Fibroblast of the aortic adventitia (primary cell): Measurements from ENCODE around the gene NSUN2. TPM values are rescaled to one million over a fixed set of nuclear protein-coding genes. Genes with fewer than 3 reads are reported as not detected.

Source experiments
- DNase-seq: peaks from one replicate; pipeline ENCODE4 v3.0.0-alpha.2; 2010; ENCODE audit warnings: low read depth
- H3K4me3 ChIP-seq: 2 replicates; pipeline ENCODE4 v1.5.1; 2011; ENCODE audit warnings: low read depth, mild to moderate bottlenecking, control low read depth, low read length, moderate library complexity
- total RNA-seq: library from RNA; depleted of rRNA; stranded (reverse); fragments of >200 nt; gene quantifications from 2 replicates; pipeline ENCODE4 v1.2.3, GENCODE V29; 2012; ENCODE audit warnings: low replicate concordance
- TF ChIP-seq, protein P1 (sequence below): IDR thresholded peaks from 2 replicates; pipeline ENCODE4 v1.5.1; 2011; ENCODE audit warnings: mild to moderate bottlenecking, low read length, control low read depth, inconsistent platforms; ENCODE audit not compliant: insufficient read depth

NSUN2 gene
- total RNA-seq, 1 donor: 29.0 TPM

DNA sequence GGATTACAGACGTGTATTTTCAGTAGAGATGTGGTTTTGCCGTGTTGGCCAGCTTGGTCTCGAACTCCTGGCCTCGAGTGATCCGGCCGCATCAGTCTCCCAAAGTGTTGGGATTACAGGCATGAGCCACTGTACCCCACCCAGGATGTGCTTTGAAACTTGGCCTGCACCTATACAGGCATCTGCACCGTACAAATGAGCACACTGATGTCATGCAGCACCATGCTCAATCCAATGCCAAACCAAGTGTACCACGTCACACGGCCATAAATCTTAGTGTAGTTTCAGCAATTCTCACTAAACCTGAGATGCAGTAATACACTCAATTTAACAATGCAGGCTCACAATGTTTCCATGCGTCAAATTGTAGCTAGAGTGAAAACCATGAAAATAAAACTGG, 6.3 kb downstream of the NSUN2 start:
- TF ChIP-seq, protein P1, sequence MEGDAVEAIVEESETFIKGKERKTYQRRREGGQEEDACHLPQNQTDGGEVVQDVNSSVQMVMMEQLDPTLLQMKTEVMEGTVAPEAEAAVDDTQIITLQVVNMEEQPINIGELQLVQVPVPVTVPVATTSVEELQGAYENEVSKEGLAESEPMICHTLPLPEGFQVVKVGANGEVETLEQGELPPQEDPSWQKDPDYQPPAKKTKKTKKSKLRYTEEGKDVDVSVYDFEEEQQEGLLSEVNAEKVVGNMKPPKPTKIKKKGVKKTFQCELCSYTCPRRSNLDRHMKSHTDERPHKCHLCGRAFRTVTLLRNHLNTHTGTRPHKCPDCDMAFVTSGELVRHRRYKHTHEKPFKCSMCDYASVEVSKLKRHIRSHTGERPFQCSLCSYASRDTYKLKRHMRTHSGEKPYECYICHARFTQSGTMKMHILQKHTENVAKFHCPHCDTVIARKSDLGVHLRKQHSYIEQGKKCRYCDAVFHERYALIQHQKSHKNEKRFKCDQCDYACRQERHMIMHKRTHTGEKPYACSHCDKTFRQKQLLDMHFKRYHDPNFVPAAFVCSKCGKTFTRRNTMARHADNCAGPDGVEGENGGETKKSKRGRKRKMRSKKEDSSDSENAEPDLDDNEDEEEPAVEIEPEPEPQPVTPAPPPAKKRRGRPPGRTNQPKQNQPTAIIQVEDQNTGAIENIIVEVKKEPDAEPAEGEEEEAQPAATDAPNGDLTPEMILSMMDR: no peak

DNA sequence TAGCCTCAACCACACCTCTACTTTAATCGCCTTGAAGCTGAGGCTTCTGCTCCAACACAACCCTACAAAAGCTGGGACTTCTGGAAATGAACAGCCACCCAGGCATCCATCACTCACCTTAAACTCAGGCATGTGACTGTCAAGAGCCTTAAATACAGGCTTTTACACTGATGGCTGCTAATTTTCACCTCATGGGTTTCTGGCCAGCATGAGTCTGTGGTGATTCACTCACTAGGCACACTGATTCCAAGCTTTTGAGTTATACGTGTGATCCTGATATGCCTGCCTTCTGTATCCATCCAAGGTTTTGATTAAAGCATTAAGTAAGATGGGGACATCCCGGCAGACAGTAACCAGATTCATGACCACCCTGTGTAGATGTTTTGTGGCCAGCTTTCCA, 8.9 kb downstream of the NSUN2 start:
- DNase-seq: no peak
- no peak overlapping the region for H3K4me3 ChIP-seq
- TF ChIP-seq, protein P1: no peak

More for the DNA sequence above, 6.3 kb downstream of the NSUN2 start:
- no peak for DNase-seq
- H3K4me3 ChIP-seq: no peak overlapping the region

GRCh38 chr5:6623228-6623627, 9.6 kb downstream of the NSUN2 start:
- no peak overlapping the region for H3K4me3 ChIP-seq
- DNase-seq: no peak
- TF ChIP-seq, protein P1: no peak

DNA sequence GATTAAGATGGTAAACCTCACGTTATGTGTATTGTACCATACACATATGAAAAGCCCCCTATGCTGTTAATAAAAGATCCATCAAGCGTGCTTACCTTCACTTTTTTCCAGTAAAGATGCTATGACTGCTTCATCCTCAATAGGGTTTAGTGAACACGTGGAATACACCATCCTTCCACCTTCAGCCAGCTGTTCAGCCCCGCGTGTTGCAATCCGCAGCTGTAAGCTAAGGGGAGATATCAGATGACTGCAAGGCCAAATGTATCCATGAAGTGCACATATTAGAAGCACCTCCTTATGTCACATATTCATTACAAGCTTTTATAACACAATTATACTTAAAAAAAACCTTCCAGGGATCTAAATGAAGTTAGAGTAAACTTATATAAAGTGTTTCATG, 16.2 kb downstream of the NSUN2 start:
- no peak for DNase-seq
- TF ChIP-seq, protein P1: no peak

DNA sequence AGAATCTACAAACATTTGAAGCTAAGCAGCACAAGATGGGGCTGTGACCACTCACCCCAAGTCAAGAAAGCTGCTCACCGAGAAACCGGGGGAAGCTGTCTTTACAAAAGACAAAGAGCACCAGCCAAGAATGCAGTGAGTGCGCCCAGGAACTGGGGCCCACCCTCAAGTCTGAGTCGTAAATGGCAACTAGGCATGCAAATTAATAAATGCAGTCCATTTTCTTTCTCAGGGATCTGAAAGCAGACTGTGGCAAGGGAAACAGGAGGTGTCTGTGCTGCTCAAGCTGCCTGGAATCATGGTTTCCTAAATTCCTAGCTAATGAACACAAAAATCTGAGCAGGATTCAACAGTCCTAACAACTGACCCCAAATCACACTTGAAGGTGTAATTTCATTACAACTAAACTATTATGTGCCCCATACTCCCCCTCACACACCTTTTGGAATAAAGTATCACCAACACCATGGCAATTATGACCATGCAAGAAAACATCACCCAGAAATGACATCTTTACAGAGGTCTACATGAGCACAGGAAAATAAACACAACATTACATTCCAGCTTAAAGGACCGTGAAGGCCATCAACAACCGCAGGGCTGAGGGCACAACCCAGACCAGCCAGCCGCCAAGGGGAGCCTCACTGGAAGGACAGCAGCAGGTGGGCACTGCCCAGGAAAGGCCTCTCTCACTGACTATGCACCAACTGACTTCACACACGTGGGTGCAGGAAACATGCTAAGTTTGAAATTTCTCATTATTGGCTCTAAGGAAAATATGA, 17.6 kb downstream of the NSUN2 start:
- no peak overlapping the region for H3K4me3 ChIP-seq
- TF ChIP-seq, protein P1: no peak
- DNase-seq: no peak

More for the DNA sequence above, 16.2 kb downstream of the NSUN2 start:
- H3K4me3 ChIP-seq: no peak overlapping the region

DNA sequence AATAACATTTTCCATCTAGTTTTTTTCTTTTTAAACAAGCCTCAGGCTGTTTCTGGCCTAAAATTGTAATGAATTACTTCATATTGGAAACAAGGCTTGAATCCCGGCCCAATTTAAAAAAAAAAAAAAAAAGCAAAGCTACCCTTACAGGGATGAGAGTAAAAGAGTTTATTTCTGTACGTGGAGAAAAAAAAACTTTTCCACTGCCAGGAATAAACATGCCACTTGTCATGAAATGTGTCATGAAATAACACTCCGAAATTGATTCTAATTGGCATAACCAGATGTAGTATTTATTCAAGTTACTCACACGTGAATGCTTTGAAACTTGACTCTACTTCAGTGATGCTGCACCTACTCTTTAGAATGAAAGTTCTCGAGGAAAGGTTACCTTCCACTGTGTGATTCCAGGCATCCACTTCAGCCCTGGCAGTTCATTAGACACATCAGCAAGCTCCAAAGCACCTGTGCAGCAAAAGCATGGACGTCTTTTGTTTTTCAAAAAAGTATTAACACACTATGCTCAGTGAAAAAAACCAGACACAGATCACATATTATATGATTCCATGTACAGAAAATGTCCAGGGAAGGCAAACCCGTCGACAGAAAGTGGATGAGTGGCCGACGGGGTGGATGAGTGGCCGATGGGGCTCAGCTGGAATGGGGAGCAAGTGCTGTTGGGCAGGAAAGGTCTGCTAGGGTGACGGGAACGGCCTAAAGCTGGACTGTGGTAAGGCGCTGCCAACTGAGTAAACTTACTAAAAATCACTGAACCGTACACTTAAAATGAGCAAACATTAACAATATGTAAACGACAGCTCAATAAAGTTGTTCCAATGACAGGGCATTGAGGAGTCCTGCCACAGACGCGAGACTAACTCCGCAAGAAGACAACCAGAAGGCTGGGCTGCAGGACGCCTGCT, 21.2 kb downstream of the NSUN2 start:
- DNase-seq: no peak
- TF ChIP-seq, protein P1: no peak
- no peak overlapping the region for H3K4me3 ChIP-seq
